AML-193 (cell line): ENCODE measurements around the gene NUMBL.
"Not testable (repeated sequence)": the region's sequence is repeated elsewhere in the genome, so short reads cannot be mapped to it uniquely, and the experiment has no call there.

Source experiments
- DNase-seq, 2 experiments: peaks; one replicate each; lab custom pipeline; 2025; lab: John Stamatoyannopoulos, UW

The NUMBL gene

DNA sequence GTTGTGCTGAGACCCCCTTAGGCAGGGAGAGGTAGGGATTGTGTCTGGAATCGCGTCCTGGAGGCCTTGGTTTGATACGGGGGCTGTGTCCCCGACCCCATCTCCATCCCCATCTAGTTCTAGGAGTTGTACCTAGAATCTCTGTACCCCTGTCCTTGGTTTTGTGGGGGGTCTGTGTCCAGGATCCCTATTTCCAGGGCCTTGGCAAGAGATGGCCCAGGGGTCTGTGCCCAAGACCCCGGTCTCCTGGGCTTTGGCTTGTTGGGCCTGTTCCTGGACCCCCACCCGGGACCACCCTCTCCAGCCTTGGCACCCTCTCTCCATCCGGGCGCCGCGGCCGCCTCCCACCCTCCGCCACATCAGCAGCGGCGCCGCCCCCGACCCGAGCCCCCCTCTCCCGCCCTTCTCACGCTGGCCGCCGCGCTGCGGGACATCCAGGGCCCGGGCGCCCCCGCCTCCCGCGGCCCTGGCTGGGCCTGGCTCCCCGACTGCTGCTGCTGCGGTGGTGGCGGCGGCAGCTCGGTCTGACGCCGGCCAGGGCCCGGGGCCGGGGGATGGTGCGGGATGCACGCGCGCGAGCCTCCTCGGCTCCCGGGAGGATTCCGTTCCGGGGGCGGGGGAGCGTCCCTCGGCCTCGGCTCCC lies at the start of gene NUMBL:
Gene NUMBL (minus strand): TSS at position 602 of the 643 bp plus-strand sequence. CDS start 168 bp downstream, at position 434.
- no peak for DNase-seq

DNA sequence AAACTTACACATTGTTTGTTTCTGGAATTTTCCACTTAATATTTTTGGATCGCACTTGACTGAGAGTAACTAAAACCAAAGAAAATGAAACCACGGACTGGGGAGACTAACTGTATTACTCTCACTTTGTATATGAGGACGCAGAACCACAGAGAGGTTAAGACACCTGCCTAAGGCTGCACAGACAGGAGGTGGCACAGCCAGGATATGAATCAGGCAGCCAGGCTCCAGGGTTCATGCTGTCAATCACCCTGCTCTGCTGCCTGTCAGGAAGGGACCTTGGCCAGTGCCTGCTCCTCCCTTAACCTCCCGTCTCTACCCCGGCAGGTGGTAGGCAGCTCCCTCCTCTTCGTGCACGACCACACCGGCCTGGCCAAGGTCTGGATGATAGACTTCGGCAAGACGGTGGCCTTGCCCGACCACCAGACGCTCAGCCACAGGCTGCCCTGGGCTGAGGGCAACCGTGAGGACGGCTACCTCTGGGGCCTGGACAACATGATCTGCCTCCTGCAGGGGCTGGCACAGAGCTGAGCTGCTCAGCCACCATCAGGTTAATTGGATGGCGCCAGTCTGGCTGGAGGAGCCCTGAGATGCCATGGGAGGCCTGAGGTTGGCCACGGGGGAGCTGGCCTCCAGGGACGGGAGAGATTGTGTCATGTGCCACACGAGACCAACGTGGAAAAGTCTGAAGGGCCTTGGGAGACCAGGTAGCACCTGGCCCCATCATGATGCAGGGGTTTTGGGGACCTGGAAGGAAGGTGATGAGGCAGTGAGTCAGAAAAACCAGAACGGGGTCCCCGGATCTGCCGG lies 48.8 kb upstream of the NUMBL start:
- no peak for DNase-seq

DNA sequence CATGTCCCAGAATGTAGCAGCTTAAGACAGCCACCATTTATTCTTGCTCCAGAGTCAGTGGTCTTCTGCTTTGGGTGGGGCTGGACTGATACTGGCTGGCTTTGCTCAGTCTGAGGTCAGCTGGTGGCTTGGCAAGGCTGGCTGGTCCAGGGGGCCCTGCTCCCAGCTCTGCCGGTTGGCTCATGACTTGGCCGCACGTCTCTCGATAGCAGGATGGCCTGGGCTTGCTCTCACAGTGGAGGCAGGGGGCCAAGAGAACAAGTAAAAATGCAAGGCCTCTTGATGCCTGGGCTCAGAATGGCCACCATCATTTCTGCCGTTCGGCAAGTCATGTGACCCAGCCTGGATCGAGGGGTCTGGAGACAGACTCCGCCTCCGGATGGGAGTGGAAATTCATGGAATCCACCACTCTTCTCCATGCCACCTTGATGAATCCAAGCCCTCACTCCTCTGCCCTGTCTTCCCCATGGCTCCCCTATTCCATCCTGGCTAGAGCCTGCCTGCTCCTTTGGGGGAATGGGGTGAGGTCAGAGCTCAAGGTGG lies 46.7 kb upstream of the NUMBL start:
- DNase-seq, result no peak

DNA sequence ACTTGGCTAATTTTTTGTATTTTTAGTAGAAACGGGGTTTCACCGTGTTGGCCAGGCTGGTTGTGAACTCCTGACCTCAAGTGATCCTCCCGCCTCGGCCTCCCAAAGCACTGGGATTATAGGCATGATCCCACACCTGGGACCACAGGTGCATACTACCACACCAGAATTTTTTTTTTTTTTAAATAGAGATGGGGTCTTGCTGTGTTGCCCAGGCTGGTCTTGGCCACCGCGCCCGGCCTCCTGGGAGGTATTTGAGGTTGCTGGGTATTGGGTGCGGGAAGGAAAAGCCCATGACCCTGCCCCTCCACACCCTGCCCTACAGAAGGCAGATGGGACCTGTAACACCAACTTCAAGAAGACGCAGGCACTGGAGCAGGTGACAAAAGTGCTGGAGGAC lies 46.2 kb upstream of the NUMBL start:
- no peak for DNase-seq

DNA sequence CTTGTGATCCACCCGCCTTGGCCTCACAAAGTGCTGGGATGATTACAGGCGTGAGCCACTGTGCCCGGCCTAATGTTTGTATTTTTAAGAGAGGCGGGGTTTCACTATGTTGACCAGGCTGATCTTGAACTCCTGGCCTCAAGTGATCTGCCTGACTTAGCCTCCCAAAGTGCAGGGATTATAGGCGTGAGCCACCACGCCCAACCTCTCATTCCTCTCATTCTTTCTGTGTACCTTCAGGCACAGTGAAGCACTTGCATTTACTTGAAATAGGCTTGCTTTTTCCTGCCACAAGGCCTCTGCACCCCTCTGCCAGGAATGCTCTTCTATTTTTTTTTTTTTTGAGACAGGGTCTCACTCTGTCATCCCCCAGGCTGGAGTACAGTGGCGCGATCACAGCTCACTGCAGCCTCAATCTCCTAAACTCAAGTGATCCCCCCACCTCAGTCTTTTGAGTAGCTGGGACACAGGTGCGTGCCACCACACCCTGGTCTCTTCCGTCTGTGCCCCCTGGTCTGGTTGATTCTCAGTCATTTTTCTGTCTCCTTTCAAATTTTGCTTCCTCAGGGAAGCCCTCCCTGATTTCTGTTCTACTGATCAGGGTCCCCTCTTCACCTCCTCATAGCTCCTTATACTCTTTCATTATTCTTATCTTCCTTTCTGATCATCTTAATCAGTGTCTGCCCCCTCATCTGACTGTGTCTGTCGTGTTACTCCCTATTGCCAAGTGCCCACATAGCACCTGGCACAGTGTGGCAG lies 44.7 kb upstream of the NUMBL start:
- DNase-seq, result no peak

DNA sequence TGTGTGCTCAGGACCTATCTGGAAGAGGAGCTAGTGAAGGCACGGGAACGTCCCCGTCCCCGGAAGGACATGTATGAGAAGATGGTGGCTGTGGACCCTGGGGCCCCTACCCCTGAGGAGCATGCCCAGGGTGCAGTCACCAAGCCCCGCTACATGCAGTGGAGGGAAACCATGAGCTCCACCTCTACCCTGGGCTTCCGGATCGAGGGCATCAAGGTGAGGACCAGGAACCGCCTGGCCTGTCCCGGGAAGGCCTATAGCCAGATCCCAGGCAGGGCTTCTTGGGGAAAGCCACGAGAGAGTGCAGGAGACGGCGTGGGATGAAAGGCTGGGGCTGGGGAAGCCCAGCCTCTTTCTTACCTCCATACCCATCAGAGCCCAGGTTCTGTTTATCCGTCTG lies 42.7 kb upstream of the NUMBL start:
- DNase-seq, result no peak

DNA sequence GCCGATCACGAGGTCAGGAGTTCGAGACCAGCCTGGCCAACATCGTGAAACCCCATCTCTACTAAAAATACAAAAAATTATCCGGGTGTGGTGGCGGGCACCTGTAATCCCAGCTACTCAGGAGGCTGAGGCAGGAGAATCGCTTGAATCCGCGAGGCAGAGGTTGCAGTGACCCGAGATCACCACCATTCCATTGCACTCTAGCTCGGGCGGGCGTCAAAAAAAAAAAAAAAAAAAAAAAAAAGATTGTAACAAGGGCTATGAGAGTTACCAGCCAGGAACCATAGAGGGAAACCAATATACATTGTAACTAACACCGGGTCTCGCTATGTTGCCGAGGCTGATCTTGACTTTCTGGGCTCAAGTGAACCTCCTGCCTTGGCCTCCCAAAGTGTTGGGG lies 41.9 kb upstream of the NUMBL start:
- DNase-seq, result not testable (repeated sequence)

DNA sequence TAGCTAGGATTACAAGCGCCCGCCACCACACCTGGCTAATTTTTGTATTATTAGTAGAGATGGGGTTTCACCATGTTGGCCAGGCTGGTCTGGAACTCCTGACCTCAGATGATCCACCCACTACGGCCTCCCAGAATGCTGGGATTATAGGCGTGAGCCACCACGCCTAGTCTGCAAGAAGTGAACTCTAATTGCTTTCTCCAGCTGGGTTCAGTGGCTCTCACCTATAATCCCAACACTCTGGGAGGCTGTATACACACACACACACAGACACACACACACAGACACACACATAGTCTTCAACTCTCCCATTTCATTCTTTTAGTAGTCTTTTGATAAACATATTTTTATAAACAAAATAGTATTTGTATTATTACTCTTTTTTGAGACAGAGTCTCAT lies 39.6 kb upstream of the NUMBL start:
- not testable (repeated sequence) for DNase-seq

DNA sequence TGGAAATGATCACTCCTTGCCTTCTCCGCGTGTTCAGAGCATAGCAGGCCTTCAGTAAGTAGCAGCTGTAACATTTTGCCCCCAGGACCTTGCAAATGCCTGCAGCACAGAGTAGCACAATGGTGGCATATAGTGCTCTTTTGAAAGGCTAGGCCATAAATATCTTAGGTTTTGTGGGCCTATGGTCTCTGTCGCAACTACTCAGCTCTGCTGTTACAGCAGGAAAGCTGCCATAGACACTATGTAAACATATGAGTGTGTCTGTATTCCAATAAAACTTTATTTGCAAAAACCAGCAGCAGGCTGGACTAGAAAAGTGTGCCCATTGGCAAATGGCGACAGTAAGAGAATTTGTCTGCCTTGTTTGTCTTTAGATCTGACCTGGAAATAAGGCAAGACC lies 35.8 kb upstream of the NUMBL start:
- no peak for DNase-seq

DNA sequence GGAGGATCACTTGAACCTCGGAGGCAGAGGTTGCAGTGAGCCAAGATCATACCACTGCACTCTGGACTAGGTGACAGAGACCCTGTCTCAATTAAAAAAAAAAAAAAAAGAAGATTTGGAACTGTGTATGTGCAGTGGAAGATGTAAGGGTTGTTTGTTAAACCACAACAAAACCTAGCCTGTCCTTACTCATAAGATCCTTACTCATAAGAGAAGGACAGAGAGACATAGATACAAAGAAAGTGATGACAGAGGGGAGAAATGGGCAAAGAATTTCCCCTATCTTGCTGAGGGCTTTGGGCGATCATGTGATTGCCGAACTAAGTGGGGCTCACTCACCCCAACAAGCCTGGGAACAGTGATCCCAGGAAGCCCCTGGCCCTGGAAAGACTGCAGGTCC lies 34.4 kb upstream of the NUMBL start:
- no peak for DNase-seq

DNA sequence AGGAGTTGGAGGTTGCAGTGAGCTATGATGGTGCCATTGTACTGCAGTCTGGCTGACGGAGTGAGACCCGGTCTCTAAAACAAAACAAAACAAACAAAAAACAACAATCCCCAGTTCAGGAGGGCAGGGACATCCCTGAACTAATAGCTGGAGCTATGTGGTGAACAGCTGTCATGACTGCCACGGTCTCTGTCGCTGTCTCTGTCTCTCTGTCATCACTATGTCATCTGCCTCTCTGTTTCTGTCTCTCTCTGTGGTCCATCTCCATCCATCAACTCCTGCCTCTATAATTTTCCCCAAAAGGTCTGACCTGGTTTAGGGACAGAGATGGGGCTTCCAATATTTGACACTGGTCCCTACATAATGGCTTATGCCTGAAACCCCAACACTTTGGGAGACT lies 33.9 kb upstream of the NUMBL start:
- no peak for DNase-seq

DNA sequence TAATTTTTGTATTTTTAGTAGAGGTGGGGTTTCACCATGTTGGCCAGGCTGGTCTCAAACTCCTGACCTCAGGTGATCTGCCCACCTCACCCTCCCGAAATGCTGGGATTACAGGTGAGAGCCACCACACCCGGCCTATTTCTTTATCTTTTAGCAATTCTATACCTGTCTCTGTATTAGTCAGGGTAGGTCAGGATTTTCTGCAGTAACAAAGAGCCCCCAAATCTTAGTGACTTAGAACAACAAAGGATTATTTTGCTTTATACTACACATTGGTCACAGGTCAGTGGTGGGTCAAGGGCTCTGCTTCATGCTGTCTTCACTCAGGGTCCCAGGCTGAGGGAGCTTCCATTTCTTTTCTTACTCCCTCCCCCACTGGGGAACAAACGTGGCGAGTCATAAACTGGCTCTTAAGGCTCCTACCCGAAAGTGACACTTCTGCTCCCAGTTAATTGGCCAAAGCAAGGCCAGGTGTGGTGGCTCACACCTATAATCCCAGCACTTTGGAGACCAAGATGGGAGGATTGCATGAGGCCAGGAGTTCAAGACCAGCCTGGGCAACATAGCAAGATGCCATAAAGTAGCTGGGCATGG lies 33.3 kb upstream of the NUMBL start:
- no peak for DNase-seq

DNA sequence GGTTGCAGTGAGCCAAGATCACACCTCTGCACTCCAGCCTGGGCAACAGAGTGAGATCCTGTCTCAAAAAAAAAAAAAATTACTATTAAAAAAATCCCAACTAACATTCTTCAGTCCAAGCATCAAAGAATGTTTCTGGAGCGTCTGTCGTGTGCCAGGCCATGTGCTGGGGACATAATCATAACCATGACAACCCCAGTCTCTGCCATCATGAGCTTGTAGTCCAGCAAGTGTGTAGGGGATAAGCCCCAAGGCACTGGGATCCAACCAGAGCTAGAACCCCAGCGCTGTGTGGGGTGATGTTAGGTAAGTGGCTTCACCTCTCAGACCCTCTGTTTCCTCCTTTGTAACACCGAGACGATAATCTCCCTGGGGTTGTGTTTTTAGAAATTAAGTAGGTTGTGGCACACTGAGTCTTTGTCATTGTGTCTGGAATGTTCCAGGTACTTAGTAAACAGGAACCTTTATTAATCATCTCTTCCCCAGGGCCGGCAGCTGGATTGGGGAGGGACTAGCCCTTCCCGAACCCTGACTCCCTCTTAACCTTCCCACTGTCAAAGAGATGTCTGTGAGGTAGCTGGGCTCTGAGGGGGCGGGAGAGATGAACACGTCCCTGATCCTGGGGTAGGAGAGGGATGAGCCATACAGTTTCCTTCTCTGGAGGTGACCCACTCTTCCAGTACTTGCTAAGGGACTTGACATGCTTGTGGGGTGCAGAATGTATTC lies 31.6 kb upstream of the NUMBL start:
- no peak for DNase-seq

DNA sequence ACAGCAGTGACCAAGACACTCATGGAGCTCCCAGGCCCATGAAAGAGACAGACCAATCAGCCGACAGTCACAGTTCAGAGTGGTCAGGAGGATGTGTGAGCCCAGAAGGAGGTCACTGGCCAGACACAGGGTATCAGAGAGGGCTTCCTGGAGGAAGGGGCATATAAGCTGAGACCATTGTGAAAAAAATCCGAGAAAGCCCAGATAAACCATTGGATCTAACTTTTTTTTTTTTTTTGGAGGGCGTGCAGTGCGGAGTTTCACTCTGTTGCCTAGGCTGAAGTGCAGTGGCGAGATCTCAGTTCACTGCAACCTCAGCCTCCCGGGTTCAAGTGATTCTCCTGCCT lies 30.7 kb upstream of the NUMBL start:
- no peak for DNase-seq

DNA sequence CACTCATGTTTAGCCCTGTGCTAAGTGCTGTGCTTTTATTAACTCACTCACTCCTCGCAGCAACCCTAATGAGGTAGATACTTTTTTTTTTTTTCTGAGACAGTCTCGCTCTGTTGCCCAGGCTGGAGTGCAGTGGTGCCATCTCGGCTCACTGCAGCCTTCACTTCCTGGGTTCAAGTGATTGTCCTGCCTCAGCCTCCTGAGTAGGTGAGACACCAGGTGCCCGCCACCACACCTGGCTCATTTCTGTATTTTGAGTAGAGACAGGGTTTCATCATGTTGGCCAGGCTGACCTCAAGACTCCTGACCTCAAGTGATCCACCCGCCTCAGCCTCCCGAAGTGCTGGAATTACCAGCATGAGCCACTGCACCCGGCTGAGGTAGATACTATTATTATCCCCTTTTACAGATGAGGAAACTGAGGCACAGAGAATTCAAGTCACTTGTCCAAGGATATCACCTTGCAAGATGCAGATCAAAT lies 29.0 kb upstream of the NUMBL start:
- DNase-seq, result no peak

DNA sequence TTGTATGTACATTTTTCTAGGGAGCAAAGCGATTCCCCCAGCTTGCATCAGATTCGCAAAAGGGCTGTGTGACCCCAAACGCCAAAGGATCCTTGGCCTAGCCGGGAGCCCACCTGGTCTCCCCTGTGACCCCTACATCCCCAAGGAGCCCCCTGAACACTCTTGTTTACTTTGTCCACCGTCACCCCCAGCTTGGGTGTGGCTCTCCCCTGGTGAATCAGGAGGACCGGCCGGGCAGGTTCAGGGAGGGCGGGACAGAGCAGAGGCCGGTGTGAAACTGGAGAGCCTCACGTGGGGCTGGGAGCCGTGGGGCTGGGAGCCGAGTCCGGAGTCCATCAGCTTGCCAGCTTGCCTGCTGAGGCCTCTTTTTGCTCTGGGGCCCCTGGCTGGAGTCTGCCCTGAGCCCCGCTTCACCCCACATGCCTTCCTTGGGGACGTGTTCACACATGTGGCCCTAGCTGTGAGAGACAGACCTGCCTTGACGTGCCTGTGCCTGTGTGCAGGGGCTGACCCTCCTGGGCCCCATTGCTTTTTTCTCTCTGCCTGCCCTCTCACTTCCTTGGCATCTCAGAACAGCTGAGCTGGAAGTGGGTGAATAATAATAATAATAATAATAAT lies 28.4 kb upstream of the NUMBL start:
- DNase-seq, result no peak

DNA sequence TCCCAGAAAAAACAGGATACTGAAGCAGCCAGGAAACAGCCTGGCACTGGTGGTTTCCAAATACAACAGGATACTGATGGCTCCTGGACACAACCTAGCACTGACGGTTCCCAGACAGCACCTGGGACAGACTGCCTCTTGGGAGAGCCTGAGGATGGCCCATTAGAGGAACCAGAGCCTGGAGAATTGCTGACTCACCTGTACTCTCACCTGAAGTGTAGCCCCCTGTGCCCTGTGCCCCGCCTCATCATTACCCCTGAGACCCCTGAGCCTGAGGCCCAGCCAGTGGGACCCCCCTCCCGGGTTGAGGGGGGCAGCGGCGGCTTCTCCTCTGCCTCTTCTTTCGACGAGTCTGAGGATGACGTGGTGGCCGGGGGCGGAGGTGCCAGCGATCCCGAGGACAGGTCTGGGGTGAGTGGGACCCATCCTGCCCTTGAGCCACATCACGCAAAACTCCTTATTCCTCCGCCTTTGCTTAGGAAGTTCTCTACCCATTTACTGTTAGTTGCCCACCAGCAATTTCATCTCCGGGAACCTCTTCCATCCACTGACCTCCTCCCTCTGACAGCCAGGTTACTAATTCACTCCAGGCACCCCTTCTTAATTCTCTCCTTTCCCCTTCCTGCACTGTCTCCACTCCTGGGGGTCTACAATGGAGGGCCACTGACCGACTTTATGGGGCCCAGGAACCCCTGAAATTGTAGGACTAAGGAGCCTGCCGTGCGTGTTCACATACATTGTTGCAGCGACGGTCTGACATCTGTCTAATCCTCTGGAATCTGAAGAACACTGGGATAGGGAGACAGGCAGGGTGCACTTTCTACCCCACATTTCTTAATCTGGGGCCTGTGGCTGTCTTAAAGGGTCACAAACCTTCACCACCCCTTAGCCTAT lies 27.7 kb upstream of the NUMBL start:
- no peak for DNase-seq

DNA sequence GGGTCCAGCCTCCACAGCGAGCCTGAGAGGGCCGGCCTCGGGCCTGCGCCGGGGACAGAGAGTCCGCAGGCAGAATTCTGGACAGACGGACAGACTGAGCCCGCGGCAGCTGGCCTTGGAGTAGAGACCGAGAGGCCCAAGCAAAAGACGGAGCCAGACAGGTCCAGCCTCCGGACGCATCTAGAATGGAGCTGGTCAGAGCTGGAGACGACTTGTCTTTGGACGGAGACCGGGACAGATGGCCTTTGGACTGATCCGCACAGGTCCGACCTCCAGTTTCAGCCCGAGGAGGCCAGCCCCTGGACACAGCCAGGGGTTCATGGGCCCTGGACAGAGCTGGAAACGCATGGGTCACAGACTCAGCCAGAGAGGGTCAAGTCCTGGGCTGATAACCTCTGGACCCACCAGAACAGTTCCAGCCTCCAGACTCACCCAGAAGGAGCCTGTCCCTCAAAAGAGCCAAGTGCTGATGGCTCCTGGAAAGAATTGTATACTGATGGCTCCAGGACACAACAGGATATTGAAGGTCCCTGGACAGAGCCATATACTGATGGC lies 27.0 kb upstream of the NUMBL start:
- DNase-seq, result no peak

DNA sequence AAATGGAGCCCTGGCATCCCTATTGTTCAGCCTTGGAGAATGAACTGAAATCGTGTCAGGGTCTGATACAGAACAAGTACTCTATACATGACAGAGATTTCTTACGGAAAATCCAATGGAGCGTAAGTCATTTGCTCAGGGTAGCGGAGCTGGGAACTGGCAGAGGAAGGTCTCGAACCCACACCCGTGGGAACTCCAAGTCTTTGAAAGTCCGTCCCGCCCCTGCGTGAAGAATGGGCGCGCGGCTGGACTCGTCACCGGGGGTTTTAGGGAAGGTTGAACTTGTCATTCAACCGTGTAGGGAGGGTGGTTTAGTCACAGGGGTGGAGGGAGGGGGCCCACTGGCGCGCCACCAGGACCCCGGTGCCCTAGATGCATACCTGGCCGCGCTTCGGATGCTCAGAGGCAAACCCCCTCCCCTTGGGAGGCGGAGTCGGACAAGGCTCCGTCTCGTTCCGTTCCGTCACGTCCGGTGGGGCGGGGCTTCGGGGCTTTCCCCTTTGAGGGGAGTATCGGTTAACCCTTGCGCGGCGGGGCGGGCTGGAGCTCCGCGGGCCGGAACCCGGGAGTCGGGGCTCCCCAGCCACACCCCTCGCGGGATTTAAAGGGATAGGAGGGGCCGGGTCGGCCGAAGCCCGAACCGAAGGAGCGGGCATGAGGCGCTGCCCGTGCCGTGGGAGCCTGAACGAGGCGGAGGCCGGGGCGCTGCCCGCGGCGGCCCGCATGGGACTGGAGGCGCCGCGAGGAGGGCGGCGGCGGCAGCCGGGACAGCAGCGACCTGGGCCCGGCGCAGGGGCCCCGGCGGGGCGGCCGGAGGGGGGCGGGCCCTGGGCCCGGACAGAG lies 26.3 kb upstream of the NUMBL start, which contains the start of the genes COQ8B and ITPKC:
Gene COQ8B (minus strand): TSS at position 405 of the 843 bp plus-strand sequence. CDS start 2,254 bp downstream, outside the sequence.
Gene ITPKC (plus strand): TSS at position 631 of the 843 bp plus-strand sequence. CDS start 24 bp downstream, at position 655.
- peak; percentile 79 to 81 for DNase-seq
